Activated naive CD4-positive, alpha-beta T cell treated with anti-CD3 and anti-CD28 coated beads, Interleukin-2, amount 50 U/mL, for 16 hours (primary cell): ENCODE data around the gene GDI2.
"Not testable (repeated sequence)": the region's sequence is repeated elsewhere in the genome, so short reads cannot be mapped to it uniquely, and the experiment has no call there.

Experiments used
- DNase-seq: peaks from one replicate; pipeline ENCODE4 v3.0.0-alpha.2; 2020

Gene GDI2

DNA sequence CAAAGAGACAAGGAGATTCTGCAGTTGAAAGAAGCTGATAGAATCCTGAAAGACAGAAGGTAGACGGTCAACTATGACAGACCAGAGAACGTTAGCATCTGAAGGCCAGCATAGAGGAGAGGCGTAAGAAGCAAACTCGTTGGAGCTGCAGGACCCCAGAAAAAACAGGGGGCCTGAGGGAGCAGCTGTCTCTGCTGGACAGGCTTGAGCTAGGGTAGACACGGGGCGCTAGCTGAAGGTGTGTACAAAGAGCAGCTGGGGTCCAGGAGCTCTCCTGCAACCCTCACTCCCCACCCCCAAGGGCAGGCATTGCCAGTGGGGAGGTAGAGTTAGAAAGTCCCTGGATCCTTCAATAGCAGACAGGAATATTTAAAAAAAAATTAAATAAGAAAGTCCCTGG lies 14.6 kb upstream of the GDI2 start:
- no peak for DNase-seq

- DNase-seq, result not testable (repeated sequence)
These were observed 13.3 kb upstream of the GDI2 start for GRCh38 chr10:5826511-5826910.

GRCh38 chr10:5818894-5819293 lies 5.7 kb upstream of the GDI2 start:
- no peak for DNase-seq

GRCh38 chr10:5818048-5818331 lies 4.8 kb upstream of the GDI2 start:
- no peak for DNase-seq

DNA sequence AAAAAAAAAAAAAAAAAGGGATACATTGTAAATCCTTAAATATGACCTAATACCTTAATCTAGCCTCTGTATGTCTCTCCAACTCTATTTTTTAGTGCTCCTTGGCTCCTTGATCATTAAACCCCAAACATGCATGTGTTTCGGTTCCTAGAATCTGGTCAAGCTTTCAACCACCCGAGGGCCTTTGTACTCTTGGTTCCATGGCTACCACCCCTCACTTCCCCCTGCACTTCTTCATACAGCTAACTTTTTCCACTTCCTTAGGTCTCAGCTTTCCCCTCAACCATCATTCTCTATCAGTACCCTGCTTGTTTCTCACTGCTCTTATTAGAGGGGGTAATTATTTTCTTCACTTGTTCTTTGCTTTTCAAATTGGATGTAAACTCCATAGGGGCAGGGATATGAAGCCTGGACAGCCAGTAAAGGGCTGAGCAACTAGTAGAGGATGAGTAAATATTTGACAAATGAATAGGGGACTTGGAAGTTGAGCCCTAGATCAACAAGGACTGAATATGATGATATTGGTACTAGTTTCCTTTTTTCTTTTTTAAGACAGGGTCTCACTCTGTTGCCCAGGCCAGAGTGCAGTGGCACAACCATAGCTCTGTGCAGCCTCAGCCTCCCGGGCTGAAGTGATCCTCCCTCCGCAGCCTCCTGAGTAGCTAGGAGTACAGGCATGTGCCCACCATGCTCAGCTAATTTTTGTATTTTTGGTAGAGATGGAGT lies 4.3 kb upstream of the GDI2 start:
- DNase-seq, result no peak

DNA sequence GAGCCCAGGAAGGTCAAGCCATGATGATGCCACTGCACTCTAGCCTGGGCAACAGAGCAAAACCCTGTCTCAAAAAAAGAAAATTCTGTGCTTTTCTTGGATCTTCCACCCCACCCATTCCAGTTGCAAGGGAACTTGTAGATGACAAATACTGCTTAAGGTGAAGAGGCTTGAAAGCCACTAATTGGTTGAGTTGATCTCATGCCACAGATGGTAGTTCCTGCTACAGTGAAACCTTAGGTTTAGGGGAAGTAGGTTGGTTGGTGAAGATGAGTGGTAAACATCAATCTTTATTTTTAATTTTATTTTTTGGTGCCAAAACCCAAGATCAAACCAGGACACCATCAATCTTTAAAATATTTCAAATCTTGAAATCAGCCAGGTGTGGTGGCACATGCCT lies 2.9 kb upstream of the GDI2 start:
- no peak for DNase-seq

DNA sequence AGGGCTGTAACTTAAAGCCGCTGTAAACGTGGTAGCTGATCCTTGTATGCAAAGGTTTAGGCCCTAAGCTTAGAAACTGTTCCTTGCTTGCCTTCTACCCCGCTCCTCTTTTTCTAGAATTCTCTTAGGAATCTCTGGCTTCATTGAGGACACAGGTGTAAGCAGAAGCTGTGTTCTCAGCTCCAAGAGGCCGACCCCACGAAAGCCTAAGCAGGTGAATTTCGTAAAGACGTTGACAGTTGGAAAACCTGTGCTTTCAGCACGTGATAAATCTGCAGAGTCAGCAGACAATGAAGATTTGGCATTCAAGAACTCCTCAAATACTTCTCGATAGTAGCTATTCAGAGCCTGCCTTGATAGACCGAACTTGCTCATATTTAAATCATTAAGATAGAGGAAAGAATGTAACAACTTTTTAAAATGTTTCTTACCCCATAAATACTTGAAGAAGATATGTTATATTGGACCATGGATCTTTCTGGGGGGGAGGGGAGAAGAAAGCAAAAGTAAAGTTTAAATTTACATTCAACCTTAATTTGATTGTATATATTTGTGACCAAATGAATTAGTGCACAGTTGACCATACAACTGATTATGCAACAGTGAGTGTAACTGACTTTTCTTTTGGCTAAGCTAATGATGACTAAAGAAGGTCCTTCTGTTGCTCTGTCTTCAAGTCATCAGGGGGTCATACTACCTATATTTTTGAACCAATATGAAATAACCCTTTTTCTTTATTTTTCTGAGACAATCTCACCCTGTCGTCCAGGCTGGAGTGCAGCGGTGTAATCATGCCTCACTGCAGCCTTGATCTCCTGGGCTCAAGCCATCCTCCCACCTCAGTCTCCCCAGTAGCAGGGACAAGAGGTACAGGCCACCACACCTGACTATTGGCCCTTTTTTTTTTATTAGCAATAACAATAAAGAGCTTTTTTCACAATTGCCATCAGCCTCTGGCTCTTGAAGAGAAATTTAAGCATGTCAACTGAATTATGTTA lies 1.2 kb upstream of the GDI2 start:
- no peak for DNase-seq

DNA sequence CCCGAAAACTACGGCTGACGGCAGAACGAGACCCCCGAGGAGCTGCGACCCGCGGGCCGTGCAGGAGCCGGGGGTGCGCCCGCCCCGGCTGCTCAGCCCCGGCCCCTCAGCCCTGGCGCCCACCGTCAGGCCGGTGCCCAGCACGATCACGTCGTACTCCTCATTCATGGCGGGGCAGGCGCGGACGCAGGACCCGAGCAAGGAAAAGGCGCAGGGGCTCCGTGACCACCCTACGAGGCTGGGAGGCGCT lies 218 bp downstream of the GDI2 start:
- DNase-seq, result no peak

- DNase-seq, result peak; percentile 39
These were observed 747 bp downstream of the GDI2 start for GRCh38 chr10:5812283-5813090.

DNA sequence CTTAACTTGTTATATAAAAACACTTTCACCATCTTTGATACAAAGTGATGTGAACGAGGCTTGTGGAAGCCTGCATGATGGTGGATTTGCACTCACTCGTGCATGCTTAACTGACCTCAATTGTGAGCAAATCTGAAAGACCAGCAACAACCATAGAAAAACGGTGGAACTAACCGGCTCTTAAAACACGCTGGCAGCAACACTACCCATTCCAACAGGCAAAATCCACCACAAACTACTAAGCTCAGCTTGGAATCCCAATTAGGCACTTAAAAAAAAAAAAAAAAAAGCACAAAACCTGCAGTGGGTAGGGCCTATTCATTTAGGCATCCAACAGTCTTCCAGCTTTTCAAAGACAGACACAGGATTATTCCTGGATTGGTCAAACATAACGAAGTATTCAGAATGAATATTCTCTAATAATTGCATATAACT lies 1.8 kb downstream of the GDI2 start:
- DNase-seq, result no peak

DNA sequence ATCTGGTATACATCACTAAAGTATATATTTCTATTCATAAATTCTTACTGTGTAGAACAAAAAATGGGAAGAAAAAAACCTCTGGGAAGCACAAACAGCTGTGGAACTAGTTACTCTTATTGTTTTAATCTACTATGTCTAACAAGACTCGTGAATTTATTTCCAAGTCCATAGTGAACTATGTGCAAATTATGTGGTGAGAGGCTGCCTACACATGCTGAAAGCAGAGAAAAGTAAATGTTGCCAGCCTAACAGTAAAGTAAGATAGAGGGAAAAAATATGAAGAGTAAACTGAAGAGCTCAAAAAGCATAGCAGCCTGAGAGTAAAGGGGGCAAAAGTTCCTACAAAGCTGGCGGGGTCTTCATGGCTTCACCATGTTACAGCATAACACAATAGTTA lies 3.0 kb downstream of the GDI2 start:
- DNase-seq, result no peak

DNA sequence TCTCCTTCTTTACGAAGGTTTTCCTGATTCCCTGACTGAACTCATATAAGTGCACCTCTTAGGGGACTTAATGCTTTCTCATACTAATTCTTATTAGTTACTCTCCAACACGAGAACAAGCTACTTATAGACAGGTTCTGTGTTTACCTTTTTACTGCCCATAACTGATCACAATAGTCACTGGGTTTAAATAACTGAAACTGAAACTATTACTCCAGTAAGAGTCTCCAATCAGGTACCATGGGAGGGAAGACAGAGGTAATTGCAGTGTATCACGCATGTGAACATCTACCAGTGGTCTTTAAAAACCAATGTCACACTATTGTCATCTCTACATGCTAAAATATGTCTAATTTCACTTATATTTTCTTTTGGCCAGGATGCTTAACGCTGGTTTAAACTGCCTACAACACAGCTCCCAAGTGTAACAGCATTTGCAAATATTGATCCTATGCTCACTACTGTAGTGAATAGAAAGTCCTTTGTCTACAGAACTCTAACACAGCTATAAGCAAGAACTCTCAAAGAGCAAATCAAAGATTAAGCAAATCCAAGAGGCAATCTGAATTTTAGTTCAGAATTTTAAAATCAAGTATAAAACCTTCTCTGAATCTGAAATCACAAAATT lies 3.6 kb downstream of the GDI2 start:
- no peak for DNase-seq

- not testable (repeated sequence) for DNase-seq
These were observed 4.3 kb downstream of the GDI2 start for GRCh38 chr10:5808783-5809392.

GRCh38 chr10:5806745-5807144 lies 6.5 kb downstream of the GDI2 start:
- no peak for DNase-seq

GRCh38 chr10:5805711-5806110 lies 7.5 kb downstream of the GDI2 start:
- DNase-seq, result no peak

DNA sequence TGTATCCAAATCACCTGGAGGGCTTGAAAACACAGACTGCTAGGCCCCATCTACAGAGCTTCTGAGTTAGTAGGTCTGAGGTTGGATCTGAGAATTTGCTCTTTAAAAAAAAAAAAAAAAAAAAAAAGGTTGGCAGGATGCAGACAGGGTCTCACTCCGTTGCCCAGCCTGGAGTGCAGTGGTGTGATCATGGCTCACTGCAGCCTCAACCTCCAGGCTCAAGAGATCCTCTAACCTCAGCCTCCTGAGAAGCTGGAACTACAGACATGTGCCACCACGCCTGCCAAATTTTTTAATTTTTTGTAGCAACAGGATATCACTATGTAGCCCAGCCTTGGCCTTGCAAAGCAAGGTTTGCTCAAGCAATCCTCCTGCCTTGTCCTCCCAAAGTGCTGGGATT lies 8.0 kb downstream of the GDI2 start:
- no peak for DNase-seq

DNA sequence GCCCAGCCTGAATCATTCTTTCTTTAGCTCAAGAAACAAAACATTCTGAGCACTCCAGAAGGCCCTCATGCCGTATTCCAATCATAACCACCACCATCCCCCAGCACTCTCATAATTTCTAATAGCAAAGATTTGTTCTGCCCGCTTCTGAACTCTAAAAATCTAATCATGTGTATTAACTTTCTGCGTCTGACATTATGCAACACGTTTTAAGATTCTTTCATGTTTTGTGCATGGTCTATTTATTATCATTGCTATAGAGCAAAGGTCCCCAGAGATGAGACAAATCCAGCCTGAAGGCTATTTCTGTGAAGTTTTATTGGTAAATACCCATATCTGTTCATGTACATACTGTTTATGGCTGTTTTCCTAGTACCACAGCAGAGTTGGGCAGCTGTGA lies 8.8 kb downstream of the GDI2 start:
- DNase-seq, result no peak

- DNase-seq, result no peak
These were observed 12.5 kb downstream of the GDI2 start for GRCh38 chr10:5800782-5801181.

GRCh38 chr10:5794236-5794635 lies 19.0 kb downstream of the GDI2 start:
- DNase-seq, result no peak

DNA sequence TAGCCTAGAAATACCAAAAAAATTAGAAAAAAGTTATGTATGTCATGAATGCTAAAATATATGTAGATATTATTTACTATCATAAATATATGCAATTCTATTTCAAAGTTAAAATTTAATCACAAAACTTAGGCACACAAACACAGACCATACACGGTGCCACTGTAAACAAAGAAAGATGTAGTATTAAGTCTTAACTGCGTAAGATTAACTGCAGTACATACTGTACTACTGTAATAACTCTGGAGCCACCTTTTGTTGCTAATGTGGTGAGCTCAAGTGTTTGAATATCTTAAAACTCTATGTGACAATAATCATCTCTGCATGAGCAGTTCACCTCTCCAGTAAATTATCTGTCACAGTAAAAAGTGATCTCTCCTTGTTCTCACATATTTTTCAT lies 23.6 kb downstream of the GDI2 start:
- no peak for DNase-seq

DNA sequence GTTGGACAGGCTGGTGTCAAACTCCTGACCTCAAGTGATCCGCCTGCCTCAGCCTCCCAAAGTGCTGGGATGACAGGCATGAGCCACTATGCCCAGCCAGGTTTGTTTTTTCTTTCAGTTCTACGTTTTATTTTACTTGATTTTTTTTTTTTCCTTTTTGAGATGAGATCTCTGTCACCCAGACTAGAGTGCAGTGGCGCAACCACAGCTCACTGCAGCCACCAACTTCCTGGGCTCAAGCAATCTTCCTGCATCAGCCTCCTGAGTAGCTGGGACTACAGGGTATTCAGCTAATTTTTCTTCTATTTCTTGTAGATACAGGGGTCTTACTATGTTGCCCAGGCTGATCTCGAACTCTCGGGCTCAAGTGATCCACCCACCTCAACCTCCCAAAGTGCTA lies 24.3 kb downstream of the GDI2 start:
- no peak for DNase-seq

DNA sequence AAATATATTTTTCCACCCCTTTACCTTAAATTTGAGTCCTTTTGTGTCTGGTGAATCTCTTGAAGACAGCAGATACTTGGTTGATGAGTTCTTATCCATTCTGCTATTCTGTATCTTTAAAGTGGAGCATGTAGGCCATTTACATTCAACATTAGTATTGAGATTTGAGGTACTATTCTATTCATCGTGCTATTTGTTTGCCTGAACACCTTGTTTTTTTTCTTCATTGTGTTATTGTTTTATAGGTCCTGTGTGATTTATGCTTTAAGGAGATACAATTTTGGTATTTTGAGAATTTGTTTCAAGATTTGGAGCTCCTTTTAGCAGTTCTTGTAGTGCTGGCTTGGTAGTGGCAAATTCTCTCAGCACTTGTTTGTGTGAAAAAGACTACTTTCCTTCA lies 29.9 kb downstream of the GDI2 start:
- DNase-seq, result no peak

DNA sequence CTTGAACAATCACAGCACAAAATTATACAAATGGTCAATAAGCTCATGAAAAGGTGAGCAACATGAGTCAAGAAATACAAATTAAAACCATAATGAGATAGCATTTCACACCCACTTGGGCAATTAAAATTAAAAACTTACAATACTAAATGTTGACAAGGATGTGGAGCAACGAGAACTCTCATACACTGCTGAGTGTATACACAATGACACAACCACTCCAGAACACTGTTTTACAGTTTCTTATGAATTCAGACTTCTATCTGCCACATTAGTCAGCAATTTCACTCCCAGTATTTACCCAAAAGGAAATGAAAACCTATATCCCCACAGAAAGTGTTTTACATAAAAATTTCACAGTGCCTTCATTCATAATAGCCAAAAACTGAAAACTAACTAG lies 31.1 kb downstream of the GDI2 start:
- no peak for DNase-seq
